Activated CD8-positive, alpha-beta memory T cell treated with anti-CD3 and anti-CD28 coated beads for 4 hours (primary cell): ENCODE results near the gene UST.
"Not testable (repeated sequence)": the region's sequence is repeated elsewhere in the genome, so short reads cannot be mapped to it uniquely, and the experiment has no call there.

ENCODE experiments used
- DNase-seq, 2 donors: peaks; one replicate each; pipeline ENCODE4 v3.0.0-alpha.2; 2020; ENCODE audit warnings: low read depth in 2 of 2

Gene UST

DNA sequence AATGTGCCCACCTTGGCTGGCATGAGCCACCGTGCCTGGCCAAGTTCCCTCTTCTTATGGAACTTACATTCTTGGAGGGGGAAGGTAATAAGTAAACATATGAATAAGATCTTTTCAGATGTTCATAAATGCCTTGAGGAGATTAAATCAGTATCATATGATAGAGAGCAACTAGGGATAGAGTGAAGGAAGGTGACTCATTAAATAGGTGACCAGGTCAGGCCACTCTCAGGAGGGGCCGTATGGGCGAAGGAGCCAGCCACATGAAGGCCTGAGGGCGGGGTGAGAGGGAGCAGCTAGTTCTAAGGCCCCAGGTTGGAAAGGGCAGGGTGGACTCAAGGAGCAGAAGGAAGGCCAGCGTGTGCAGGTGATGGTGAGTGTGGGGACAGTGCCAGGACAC is 91.1 kb downstream of the UST start:
- no peak for DNase-seq

DNA sequence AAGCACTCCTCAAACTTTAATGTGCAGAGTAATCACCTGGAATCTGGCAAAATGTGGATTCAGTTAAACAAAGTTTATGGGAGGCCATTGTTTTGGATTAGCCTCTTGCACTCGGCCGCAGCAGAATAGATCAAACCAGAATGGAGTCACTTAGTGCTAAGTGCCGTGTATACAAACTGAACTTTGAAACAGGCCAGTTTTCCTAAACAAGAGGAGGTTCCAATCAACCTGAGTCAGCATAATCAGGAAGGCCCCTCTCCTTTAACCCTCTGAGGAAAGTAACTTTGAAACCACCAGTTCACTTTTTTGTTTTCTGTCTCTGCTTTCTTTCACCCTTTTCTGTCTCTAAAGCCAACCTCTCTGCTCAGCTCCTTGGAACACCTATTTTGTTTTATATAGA is 92.2 kb downstream of the UST start:
- no peak for DNase-seq

DNA sequence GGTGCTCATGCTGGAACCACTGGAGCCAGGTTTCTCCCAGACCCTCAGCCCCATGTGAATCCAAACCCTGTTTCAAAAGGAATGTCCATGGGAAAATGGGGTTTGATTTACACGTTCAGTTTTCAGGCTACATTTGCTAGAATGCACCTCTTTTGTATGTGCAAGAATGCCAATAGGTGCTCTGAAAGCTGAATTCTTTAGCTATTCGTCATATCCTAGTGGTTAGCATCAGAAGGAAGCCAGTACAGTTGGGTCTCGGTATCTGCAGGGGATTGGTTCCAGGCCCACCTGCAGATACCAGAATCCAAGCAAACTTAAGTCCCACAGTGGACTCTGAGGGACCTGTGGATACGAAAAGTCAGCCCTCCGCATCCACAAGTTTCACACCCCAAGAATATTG is 93.4 kb downstream of the UST start:
- no peak for DNase-seq

DNA sequence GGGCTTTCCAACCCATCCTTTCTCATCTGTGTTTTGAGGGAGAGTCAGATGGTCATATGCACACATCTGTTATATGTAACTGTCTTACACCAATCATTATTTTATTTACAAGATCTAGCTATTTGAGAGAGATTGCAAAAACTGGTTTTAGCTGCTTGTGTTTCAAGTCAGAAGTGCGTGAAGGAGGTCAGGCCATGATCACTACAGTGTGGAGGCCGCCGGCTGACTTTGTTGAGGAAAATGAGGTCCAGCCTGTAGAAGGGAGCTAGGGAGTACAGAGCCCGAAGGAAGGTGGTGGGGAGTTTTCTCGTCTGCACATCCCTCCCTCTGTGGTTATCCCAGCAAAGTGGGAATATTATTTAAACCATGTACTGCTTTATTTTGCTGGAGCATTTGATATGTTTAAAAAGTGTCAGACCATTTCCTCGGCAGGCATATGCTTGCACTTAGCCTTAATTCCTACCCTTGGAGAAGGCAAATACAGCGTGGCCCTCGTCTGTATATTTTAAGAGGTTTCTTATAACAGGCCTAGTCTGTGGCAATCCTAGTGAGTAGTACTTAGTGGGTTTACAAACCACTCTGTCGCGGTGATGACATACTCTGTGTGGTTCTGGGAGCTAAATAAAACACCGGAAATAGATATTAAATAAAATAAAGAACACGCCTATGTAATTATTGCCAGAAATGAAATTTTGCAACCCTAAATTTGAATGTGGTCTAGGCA is 95.6 kb downstream of the UST start:
- DNase-seq, result no peak

DNA sequence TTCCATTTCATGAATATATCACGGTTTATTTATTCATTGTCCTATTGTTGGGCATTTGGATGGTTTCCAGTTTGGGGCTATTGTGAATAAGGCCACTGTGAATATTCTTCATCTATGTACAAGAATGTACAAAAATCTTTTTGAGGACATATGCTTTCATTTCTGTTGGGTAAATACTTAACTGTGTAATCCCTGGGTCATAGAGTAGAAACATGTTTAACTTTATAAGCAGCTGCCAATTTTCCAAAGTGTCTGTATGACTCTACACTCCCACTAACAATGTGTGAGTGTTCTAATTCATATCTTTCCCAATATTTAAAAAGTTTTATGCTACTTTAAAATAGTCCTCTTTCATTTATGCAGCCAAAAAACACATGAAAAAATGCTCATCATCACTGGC is 98.6 kb downstream of the UST start:
- DNase-seq, result no peak

DNA sequence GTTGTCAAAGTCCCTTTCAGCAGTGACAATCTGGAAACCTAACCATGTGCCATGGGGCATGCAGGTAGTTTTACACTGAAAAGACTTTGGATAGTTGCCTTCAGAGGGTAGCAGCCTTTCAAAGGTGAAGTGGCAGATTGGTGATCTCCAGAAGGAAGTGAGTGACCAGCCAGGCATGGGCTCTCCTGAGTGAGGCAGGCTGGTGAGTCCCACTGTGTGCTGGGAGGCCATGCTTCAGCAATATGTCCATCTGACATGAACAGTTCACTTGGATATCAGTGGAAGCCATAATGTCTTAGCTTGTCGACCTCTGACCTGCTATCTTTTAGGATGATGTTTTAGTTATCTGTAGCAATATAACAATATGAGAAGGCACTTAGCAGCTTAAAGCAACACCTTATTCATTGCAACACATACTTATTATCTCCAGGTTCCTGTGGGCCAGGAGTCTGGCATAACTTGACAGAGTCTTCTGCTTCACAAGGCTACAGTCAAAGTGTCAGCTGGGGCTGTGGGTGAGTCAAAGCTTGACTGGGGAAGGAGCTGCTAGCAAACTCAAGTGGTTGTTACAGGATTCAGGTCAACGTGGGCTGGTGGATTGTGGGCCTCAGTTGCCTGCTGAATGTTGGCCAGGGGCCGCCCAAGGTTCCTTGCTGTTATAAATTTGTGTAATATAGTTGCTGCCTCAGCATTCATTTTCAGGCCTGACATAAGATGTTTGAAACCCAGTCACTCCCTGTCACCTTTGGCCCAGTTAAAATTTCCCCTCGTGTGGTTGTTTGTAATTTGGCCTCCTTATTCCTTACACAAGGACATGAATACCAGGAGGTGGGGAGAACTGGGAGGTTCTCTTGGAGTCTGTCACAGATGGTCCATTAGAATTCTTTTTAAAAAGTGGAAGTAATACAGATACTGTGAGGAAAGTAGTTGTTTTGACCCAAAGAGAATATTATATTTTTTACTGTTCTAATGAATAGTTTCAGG is 100.2 kb downstream of the UST start:
- DNase-seq, result no peak

DNA sequence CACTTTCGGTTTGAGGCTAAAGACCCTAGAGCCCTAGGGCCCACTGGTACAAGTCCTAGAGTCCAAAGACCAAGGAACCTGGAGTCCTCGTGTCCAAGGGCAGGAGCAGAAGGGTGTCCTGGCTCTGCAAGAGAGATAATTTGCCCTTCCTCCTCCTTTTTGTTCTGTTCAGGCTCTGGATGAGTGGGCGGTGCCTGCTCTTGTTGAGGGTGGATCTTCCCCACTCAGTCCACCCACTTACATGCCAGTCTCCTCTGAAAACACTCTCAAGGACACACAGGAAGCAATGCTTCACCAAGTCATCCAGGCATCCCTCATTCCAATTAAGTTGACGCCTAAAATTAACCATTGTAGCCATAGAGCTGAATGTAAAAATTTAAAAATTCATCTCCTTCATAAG is 102.1 kb downstream of the UST start:
- no peak for DNase-seq

DNA sequence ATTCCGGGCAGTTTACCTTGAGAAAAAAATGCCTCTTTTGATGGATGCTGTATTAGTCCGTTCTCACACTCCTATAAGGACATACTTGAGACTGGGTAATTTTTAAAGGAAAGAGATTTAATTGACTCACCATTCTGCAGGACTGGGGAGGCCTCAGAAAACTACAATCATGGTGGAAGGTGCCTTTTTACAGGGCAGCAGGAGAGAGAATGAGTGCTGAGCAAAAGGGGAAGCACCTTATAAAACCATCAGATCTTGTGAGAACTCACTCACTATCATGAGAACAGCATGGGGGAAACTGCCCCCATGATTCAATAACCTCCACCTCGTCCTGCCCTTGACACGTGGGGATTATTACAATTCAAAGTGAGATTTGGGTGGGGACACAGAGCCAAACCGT is 102.6 kb downstream of the UST start:
- not testable (repeated sequence) for DNase-seq

DNA sequence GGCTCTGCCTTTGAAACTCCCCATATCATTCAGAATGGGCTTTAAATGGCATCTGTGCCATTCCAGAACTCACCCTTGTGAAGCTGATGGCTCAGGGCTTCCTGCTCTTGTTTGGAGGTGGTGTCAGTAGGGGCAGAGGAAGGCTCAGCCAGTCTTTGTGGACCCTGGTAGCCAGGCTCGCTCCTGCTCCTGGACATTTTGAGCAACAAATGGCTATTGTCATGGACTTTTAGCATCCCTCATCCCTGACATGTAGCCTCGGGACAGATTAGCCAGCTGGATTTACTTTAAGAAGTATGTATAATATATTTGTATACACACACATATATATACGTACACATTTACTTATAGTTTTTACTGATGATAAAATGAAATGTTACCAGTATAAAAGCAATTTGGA is 104.1 kb downstream of the UST start:
- DNase-seq, result no peak

DNA sequence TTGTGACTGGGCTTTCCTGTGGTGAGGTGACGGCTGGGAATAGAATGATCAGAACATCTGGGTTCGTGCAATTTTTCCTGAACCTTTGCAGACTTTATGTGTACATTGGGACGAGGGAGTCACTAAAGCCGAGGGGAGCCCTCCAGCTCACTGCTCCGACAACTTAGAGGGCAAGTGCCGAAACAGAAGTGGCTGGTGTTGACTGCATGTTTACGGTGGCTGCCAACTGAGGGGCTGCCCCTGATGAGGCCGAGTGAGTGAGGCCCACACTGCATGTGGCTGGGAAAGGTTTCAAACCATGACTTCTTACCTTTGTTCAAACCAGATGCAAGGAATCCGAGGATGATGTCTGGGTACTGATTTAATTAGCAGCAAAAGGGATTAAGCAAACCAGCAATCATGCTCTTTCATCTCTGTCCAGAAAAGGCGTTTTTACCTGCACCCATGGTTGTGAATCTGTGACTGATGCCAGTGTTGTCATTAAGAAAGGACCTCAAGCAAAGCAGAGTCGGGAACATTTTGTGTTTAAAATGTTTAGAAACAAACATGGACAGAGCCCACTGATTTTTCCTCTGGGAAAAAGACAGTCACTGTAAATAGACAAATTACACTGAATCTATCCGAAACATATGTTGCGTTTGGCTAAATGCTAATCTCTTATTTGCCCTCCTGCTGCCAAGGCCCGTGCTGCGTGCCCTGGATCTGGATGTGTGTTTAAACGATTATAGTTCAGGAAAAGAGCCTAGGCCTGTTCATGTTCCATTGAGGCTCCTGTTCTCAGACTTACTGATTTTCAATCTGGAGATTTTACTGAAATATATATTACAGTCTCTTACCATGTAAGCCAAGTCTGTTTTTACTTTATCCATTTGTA is 105.1 kb downstream of the UST start:
- DNase-seq, result no peak

DNA sequence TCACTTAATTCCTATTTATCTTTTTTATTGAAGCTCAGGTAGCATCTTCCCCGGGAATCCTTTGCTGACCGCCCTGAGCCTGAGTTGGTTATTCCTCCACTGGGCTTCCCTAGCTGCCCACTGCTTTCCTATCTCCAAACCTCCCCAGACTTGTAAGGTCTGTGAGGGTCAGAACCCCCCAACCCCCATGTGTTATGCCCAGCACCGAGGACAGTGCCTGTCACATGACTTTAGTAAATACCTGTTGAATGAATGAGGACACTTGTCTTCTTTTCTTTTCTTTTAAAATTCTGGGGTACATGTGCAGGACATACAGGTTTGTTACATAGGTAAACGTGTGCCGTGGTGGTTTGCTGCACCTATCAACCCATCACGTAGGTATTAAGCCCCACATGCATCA is 105.9 kb downstream of the UST start:
- no peak for DNase-seq

DNA sequence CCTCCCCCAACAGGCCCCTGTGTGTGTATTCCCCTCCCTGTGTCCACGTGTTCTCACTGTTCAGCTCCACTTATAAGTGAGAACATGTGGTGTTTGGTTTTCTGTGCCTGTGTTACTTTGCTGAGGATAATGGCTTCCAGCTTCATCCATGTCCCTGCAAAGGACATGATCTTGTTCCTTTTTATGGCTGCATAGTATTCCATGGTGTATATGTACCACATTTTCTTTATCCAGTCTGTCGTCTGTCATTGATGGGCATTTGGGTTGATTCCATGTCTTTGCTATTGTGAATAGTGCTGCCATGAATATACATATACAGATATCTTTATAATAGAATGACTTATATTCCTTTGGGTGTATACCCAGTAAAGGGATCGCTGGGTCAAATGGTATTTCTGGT is 106.3 kb downstream of the UST start:
- DNase-seq, result not testable (repeated sequence)

DNA sequence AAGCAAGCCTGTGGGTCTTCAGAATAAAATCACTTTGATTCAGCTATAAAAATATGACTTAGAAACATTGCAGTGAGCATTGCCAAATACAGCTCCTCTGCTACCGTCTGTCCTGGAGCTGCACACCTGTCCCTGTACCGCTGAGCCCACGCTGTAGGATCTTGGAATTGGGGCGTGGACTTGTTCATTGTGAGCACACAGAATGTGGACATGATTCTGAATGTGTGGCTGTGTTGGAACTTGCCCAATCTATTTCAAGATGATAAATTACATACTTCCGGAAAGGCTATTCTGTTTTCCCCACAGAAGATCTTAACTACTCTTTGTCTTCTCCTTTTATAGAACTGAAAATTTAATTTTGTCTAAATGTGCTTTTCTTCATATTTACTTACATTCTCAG is 107.3 kb downstream of the UST start:
- no peak for DNase-seq

DNA sequence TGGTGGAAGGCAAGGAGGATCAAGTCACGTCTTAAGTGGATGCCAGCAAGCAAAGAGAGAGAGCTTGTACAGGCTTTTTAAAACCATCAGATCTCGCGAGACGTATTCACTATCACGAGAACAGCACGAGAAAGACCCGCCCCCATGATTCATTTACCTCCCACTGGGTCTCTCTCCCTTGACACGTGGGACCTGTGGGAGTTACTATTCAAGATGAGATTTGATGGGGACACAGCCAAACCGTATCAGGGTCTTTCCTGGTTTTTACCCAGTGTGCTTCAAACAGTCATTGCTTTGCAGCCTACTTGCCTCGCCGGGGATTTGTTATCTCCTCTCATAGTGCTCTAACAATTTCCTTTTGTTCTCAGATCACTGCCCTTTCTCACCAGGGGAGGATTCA is 108.2 kb downstream of the UST start:
- no peak for DNase-seq

DNA sequence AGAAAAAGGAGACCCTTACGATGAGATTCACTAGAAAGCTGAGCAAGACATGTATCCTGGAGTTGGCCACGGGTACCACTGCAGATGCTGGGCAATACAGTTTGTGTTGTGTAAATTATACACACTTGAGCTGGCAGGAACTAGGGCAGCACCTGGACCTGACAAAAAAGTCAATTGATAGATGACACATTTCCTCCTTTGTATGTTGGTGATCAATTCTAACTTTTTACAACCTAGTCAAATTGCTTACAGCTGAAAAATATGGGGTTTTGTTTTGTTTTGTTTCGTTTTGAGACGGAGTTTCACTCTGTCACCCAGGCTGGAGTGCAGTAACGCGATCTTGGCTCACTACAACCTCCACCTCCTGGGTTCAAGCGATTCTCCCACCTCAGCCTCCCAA is 108.9 kb downstream of the UST start:
- no peak for DNase-seq

DNA sequence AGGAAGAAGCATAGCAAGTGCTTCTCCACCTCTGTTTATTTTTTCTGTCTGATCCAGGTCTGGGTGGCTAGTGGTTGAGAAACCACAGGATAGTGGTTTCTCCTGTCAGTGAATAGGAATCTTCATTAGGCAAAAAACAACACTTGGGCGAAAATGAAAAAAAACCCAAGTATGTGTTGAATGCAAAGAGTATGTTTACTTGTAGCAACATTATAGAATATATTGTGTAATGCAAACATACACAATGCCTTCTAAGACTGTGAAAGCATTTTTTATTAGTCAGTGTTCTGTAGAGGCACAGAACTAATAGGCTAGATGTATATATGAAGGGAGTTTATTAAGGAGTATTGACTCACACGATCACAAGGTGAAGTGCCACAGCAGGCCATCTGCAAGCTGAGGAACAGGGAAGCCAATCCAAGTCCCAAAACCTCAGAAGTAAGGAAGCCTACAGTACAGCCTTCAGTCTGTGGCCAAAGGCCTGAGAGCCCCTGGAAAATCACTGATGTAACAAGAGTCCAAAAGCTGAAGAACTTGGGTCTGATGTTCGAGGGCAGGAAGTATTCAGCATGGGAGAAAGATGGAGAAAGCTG is 111.1 kb downstream of the UST start:
- no peak for DNase-seq

DNA sequence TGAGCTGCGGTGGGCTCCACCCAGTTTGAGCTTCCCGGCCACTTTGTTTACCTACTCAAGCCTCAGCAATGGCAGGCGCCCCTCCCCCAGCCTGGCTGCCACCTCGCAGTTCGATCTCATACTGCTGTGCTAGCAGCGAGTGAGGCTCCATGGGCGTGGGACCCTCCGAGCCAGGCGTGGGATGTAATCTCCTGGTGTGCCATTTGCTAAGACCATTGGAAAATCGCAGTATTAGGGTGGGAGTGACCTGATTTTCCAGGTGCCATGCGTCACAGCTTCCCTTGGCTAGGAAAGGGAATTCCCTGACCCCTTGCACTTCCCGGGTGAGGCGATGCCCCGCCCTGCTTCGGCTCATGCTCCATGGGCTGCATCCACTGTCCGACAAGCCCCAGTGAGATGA is 117.3 kb downstream of the UST start:
- DNase-seq, result not testable (repeated sequence)

DNA sequence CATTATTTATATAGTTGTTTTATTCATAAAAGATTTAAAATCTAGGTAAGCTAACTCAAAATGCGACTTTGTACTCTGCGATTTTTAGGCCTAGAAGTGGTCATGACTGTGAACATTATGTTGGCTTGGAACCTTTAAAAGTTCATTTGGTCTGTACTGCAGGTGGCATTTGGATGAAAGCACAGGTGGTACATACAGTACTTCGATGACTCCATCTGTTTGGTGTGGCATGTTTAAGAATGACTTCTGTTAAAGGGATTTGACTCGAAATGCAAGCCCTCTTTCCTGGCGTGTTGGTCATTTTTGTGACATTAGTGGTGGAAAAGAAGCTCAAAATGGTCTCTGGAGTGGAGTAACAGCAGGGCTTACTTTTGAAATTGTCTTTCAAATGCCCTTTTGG is 118.1 kb downstream of the UST start:
- no peak for DNase-seq

DNA sequence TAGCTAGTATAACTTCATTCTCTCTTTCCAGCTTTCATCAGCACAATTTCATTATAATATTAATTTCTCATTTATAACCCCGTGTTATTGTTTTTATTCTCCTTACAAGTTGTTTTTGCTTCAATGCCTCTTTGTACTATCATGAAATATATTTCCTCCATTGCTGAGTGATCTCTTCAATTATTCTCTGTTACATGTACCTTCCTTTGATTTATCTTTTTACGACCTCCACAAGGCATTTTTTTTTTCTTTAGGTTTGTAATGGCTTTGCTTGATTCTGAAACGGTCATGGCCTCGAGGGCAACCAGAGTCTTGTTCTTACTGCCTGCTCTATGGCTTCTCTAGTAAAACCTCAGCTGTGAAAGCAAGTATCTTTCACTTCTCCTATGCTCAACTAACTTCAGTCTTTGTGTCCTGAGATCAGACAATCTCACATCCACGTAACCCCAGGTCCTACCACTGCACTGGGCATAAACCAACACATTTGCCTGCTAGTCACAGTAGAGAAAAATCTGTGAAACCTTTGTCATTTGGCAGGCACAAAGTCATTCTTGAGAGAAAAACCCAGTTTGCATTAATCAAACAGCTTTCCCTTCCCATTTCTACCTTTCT is 119.9 kb downstream of the UST start:
- DNase-seq, result no peak

DNA sequence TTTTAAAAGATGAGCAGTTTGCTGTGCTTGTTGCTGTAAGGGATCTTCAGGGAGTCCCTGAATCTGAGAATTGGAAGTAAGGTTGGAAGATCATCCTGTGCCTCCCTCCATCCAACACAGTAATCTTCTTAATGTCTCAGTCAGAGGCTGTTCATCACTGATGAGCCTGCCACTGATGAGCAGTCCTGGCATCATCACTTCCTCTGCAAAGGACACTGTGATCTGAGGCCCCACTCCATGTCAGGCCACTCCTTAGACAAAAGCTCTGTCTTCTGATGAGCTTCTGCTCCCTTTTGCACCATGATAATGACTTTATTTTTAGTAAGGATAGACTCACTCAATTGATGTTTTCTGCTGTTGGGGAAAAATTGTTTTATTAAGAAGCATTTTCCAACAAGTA is 121.0 kb downstream of the UST start:
- no peak for DNase-seq

DNA sequence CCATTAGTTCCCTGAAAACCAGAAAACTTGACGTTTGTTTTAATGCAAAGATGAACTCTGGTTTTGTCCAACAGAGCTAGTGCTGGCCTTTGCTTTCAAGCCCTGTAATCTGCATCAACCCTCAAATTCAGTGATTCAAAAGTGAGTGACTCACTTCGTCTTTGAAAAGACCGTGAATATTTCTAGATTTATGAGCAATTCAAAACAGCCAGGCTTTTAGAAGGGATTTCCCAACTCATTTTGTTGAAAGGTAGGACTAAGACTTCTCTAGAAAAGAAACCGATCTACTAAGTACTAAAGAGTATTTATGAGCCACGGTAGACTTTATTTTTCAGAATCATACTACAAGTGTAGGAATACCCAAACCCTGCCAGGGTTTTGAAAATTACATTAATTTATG is 121.5 kb downstream of the UST start:
- DNase-seq, result no peak
